Measurements from ENCODE around the gene NAA60.

DNA sequence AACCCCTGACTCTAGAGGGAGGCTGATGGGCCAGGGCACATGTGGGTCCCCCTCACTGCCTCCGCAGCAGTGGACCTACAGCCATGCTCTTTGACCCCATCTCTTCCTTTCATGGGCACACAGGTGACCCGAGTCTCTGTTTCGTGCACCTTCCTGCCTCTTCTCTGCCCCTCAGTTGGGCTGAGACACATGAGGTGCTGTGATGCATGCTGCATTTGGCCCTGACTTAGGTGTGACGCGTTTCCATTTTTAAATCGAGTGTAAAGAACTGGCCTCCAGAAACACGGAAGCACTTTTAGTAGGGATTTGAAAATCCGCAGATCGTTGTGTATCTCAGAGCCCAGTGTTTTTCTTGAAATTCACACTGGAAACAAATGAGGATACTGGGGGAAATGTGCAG is 27.2 kb downstream of the NAA60 start:
- TF ChIP-seq, protein P1, sequence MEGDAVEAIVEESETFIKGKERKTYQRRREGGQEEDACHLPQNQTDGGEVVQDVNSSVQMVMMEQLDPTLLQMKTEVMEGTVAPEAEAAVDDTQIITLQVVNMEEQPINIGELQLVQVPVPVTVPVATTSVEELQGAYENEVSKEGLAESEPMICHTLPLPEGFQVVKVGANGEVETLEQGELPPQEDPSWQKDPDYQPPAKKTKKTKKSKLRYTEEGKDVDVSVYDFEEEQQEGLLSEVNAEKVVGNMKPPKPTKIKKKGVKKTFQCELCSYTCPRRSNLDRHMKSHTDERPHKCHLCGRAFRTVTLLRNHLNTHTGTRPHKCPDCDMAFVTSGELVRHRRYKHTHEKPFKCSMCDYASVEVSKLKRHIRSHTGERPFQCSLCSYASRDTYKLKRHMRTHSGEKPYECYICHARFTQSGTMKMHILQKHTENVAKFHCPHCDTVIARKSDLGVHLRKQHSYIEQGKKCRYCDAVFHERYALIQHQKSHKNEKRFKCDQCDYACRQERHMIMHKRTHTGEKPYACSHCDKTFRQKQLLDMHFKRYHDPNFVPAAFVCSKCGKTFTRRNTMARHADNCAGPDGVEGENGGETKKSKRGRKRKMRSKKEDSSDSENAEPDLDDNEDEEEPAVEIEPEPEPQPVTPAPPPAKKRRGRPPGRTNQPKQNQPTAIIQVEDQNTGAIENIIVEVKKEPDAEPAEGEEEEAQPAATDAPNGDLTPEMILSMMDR (IDR thresholded peaks at IDR 0.05): no peak
- TF ChIP-seq ZFX (IDR thresholded peaks at IDR 0.05; ENCODE audit: borderline replicate concordance): no peak

Measured in 22Rv1 (cell line).